ENCODE data around the gene RPS23. TPM values are rescaled to one million over a fixed set of nuclear protein-coding genes. Genes with fewer than 3 reads are reported as not detected.
A peak's percentile ranks its signal among the peaks of the same experiment; 100 is the strongest.

The RPS23 gene
- total and polyA plus RNA-seq, 8 donors: 735 to 1,904 (median 1,035) TPM

- 60 to 72% methylated on average over 4 of the region's 4 CpGs for WGBS, 2 donors
- intact Hi-C loops (cut with DNase I): no loop called here
- no peak for TF ChIP-seq CTCF (IDR thresholded peaks at IDR 0.05)
- H3K36me3 ChIP-seq: no peaks in the 10 kb centered on the region
- H3K27me3 ChIP-seq: no peaks in the 10 kb centered on the region
- no peak for FAIRE-seq
- no peak for ATAC-seq
- H3K4me3 ChIP-seq: no peak overlapping the region
- DNase-seq: no peak
- no peak overlapping the region for H3K27ac ChIP-seq
- no peaks in the 10 kb centered on the region for H3K9me3 ChIP-seq
- no peaks in the 10 kb centered on the region for H3K4me1 ChIP-seq
Observed at GRCh38 chr5:82265047-82265446, 13.1 kb downstream of the RPS23 start.

GRCh38 chr5:82259172-82259800 lies 18.9 kb downstream of the RPS23 start:
- no peak for DNase-seq
- H3K36me3 ChIP-seq: no peaks in the 10 kb centered on the region
- TF ChIP-seq CTCF (IDR thresholded peaks at IDR 0.05): peak in 1 of 4 donors; percentile 15
- no peak overlapping the region for H3K27ac ChIP-seq
- no peak overlapping the region for H3K4me3 ChIP-seq
- H3K4me1 ChIP-seq: no peaks in the 10 kb centered on the region
- no peaks in the 10 kb centered on the region for H3K27me3 ChIP-seq
- 79 to 91% methylated on average over 3 of the region's 3 CpGs for WGBS, 2 donors
- no peaks in the 10 kb centered on the region for H3K9me3 ChIP-seq
- ATAC-seq: no peak
- intact Hi-C loops (cut with DNase I): no loop called here
- no peak for FAIRE-seq

GRCh38 chr5:82257729-82258128 lies 20.4 kb downstream of the RPS23 start:
- ATAC-seq (peak in 1 of 4 donors; percentile 15), FAIRE-seq (no peak), DNase-seq (no peak)
- intact Hi-C loops (cut with DNase I): no loop called here
- TF ChIP-seq CTCF (IDR thresholded peaks at IDR 0.05): no peak
- Histone ChIP-seq H3K9me3 (no peaks in the 10 kb centered on the region), H3K27me3 (no peaks in the 10 kb centered on the region), H3K36me3 (no peaks in the 10 kb centered on the region), H3K4me1 (no peaks in the 10 kb centered on the region), H3K27ac (no peak overlapping the region), H3K4me3 (no peak overlapping the region)
- 80 to 91% methylated on average over 3 of the region's 3 CpGs for WGBS, 2 donors

GRCh38 chr5:82257247-82257646 lies 20.9 kb downstream of the RPS23 start:
- 89 to 90% methylated on average over 2 of the region's 2 CpGs for WGBS, 2 donors
- Histone ChIP-seq H3K9me3 (no peaks in the 10 kb centered on the region), H3K36me3 (no peaks in the 10 kb centered on the region), H3K4me1 (no peaks in the 10 kb centered on the region), H3K27ac (no peak overlapping the region), H3K4me3 (no peak overlapping the region), H3K27me3 (no peaks in the 10 kb centered on the region)
- intact Hi-C loops (cut with DNase I): no loop called here
- no peak for DNase-seq
- FAIRE-seq: no peak
- no peak for ATAC-seq
- no peak for TF ChIP-seq CTCF (IDR thresholded peaks at IDR 0.05)

- H3K27ac ChIP-seq: no peak overlapping the region
- no peaks in the 10 kb centered on the region for H3K36me3 ChIP-seq
- DNase-seq: no peak
- WGBS, 2 donors: 56 to 69% methylated on average over 1 of the region's 1 CpG
- TF ChIP-seq CTCF (IDR thresholded peaks at IDR 0.05): no peak
- ATAC-seq: peak in 2 of 4 donors; percentile 21 to 55
- no peak for FAIRE-seq
- no peaks in the 10 kb centered on the region for H3K9me3 ChIP-seq
- no peak overlapping the region for H3K4me3 ChIP-seq
- intact Hi-C loops (cut with DNase I): no loop called here
- no peaks in the 10 kb centered on the region for H3K4me1 ChIP-seq
- H3K27me3 ChIP-seq: no peaks in the 10 kb centered on the region
Observed at GRCh38 chr5:82255844-82256243, 22.3 kb downstream of the RPS23 start.

Measured in pancreas (tissue), 10 donors.